Measurements from ENCODE around the gene SYMPK.

DNA sequence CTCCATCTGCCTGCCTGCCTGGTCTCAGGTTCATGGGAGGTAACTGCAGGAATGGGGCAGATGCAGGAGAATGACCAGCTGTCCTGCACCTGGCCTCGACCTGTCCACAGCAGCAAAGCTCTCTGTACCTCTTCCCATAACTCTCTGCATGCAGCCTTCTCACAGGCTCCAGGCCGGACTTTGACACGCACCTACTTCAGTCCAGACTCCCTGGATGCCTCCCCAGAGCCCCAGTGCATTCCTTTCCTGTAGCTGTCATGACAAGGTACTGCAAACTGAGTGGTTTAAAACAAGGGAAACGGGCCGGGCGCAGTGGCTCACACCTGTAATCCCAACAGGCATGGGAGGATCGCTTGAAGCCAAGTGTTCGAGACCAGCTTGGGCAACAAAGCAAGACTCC, 48.3 kb upstream of the SYMPK start:
- TF ChIP-seq, protein P1, sequence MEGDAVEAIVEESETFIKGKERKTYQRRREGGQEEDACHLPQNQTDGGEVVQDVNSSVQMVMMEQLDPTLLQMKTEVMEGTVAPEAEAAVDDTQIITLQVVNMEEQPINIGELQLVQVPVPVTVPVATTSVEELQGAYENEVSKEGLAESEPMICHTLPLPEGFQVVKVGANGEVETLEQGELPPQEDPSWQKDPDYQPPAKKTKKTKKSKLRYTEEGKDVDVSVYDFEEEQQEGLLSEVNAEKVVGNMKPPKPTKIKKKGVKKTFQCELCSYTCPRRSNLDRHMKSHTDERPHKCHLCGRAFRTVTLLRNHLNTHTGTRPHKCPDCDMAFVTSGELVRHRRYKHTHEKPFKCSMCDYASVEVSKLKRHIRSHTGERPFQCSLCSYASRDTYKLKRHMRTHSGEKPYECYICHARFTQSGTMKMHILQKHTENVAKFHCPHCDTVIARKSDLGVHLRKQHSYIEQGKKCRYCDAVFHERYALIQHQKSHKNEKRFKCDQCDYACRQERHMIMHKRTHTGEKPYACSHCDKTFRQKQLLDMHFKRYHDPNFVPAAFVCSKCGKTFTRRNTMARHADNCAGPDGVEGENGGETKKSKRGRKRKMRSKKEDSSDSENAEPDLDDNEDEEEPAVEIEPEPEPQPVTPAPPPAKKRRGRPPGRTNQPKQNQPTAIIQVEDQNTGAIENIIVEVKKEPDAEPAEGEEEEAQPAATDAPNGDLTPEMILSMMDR (tag by site-specific recombination; IDR thresholded peaks at IDR 0.05), result no peak
- TF ChIP-seq ZNF302 (tag by site-specific recombination; IDR thresholded peaks at IDR 0.05; ENCODE audit: low read depth), result no peak

Data from HEK293 (cell line).